Heart right ventricle (tissue), 16 donors: Measurements from ENCODE around the gene TSPAN18. TPM values are rescaled to one million over a fixed set of nuclear protein-coding genes. Genes with fewer than 3 reads are reported as not detected.

ENCODE experiments used
- ATAC-seq, 8 donors: fragments of 200-7000 bp; cut with Tn5 transposase; one replicate each; pipeline ENCODE4 v1.9.1; 2020; ENCODE audit warnings: mild to moderate bottlenecking in 8 of 8, moderate library complexity in 8 of 8, moderate number of reproducible peaks in 1 of 8
- DNase-seq, 2 donors: peaks; one replicate each; pipeline ENCODE4 v3.0.0-alpha.2; 2020
- H3K27ac ChIP-seq, 10 donors: fragments of 200-600 bp; sonication (generic) in 2 of 10; one replicate each; pipeline versions ENCODE4 v1.5.0 to v1.8.0; 2020 to 2022; ENCODE audit warnings: mild to moderate bottlenecking in 3 of 10
- H3K27me3 ChIP-seq, 7 donors: fragments of 200-600 bp; one replicate each; pipeline ENCODE4 v1.8.0; 2021 to 2022; ENCODE audit warnings: mild to moderate bottlenecking in 2 of 7
- H3K36me3 ChIP-seq, 9 donors: fragments of 200-600 bp; sonication (generic) in 1 of 9; one replicate each; pipeline versions ENCODE4 v1.5.0 to v1.8.0; 2020 to 2022; ENCODE audit warnings: mild to moderate bottlenecking in 2 of 9
- H3K4me1 ChIP-seq, 9 donors: fragments of 200-600 bp; sonication (generic) in 1 of 9; one replicate each; pipeline versions ENCODE4 v1.5.0 to v1.8.0; 2020 to 2022; ENCODE audit warnings: mild to moderate bottlenecking in 4 of 9
- H3K4me3 ChIP-seq, 10 donors: fragments of 200-600 bp; sonication (generic) in 2 of 10; one replicate each; pipeline versions ENCODE4 v1.5.0 to v1.8.0; 2020 to 2022; ENCODE audit warnings: mild to moderate bottlenecking in 7 of 10, moderate library complexity in 2 of 10
- H3K9me3 ChIP-seq, 11 donors: fragments of 200-600 bp in 10 of 11; sonication (generic) in 2 of 11; one replicate each; pipeline versions ENCODE4 v1.5.0 to v1.8.0; 2013 to 2022; ENCODE audit warnings: mild to moderate bottlenecking in 2 of 11, control low read depth in 1 of 11, moderate library complexity in 1 of 11
- CTCF ChIP-seq, 9 donors: fragments of 200-600 bp; sonication (generic) in 2 of 9; IDR thresholded peaks; one replicate each; pipeline versions ENCODE4 v1.5.0 to v1.8.0; 2021 to 2022; ENCODE audit warnings: antibody characterized with exemption in 9 of 9, mild to moderate bottlenecking in 5 of 9, moderate library complexity in 1 of 9
- WGBS, 2 donors: extraction: QIAGEN DNeasy Blood & Tissue Kit; methylation state at CpG; one replicate each; pipeline ENCODE4 v1.1.7; 2013; ENCODE audit warnings: inconsistent platforms in 1 of 2; 5-methylcytosine and 5-hydroxymethylcytosine counted together
- intact Hi-C, 10 donors: fragments of 100-400 bp; cut with DNase I; formaldehyde crosslinking; loops; one replicate each; pipeline versions ENCODE4 v1.11.1 to v1.14.2; 2022
- polyA plus RNA-seq, 2 donors: library from polyadenylated mRNA; stranded (reverse); fragments of 200-250 nt; gene quantifications; one replicate each; pipeline ENCODE4 v1.2.3, GENCODE V29; 2013
- total RNA-seq, 10 donors: library from RNA; stranded (reverse); fragmentation: NEBNext Ultra II Directional in 3 of 10; extraction: Animal tissue kit (Norgen Biotek cat#: 25700) in 3 of 10; gene quantifications; one replicate each; pipeline versions ENCODE4 v1.2.1 to v1.2.4, GENCODE V29; 2021 to 2023
- donor health status: Arrhythmogenic right ventricular cardiomyopathy.
- donor health status: ischemic (EF 13 %, LVEDD 7.1; RV severe dilation, severe dysfunction).
- donor health status: healthy with polysubstance abuse.
- donor health status: DM: no; HTN: yes; CAD: no.
- donor health status: DM: no; HTN: no; CAD: no.
- donor health status: ischemic (EF 25% LVEDD 6.9; RV normal size, moderate dysfunction).
- donor health status: ischemic (EF 25% LVEDD 5.7; RV mildly dilated, moderate dysfunction).
- donor health status: healthy.
- donor health status: DM: yes; HTN: yes; CAD: no.
- donor health status: Ischemic cardiomyopathy.
- donor health status: ischemic (EF 35%, LVEDD 5.7; RV mildly dilated, moderate dysfunction).
- donor health status: nonischemic (EF 11% LVEDD 7.7; RV severe dilation, severe dysfunction).
- donor health status: DM: yes; HTN: yes; CAD: no.
- donor health status: PGD.
- donor health status: ischemic (EF 29% LVEDD 5.4; RV normal size, mild dysfunction).
- donor health status: nonischemic (EF 23%, LVEDD 6.1; RV moderate dilation, normal function).

TSPAN18 gene
- total and polyA plus RNA-seq, 12 donors = 37.7 to 140 (median 92.9) TPM

- Histone ChIP-seq H3K4me1 (peaks cover 0 to 58% (median 30%) of the 10 kb centered on the region in 9 donors), H3K9me3 (no peaks in the 10 kb centered on the region), H3K36me3 (no peaks in the 10 kb centered on the region), H3K4me3 (no peak overlapping the region), H3K27ac (peak overlapping the region in 6 of 10 donors; percentile 19 to 81 (median 43)), H3K27me3 (peaks cover 0 to 4% (median 0%) of the 10 kb centered on the region in 7 donors)
- intact Hi-C loops = loop anchor here in 5 of 10 donors (5.0 to 10.0 kb wide), 3 partner anchors 68 to 93 kb away; no protein-coding TSS in a partner anchor
- no peak for TF ChIP-seq CTCF (IDR thresholded peaks at IDR 0.05)
- WGBS, 2 donors = 76 to 82% methylated on average over 12 of the region's 12 CpGs
- ATAC-seq (no peak), DNase-seq (no peak)
These were observed 227.5 kb downstream of the TSPAN18 start for GRCh38 chr11:44954051-44954906.

DNA sequence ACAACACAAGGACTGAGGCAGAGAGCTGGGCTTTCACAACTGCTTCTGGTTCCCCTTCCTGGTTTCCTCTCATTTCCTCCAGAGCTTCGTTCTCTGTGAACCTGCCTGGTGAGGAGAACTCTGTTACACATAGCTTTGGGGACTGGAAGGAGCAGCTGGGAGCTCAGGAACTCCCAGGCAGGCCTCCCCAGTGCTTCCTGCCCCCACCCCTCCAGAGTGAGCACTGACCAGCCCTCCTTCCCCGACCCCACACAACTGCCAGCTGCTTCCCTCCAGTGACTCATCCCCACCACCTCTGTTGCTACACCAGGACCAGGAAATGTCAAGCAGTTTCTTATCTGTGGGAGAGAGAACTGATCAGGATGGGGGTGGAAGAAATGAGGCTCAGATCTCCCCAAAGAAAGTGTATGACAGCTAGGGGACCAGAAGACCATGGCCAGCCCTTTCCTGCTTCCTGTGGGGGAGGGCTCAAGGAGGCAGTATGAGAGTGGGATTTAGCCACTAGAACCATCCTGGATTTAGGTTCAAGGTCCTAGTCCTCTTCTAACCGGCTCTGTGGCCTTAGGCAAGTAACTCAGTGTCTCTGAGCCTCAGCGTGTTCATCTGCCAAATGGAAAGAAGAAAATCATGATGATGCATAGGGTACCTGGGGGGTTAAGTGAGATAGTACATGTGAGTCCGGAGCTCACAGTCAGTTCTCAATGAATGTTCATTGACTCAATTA, 228.4 kb downstream of the TSPAN18 start:
- Histone ChIP-seq H3K27ac (peak overlapping the region in 6 of 10 donors; percentile 19 to 81 (median 43)), H3K4me1 (peaks cover 0 to 52% (median 30%) of the 10 kb centered on the region in 9 donors), H3K9me3 (no peaks in the 10 kb centered on the region), H3K4me3 (no peak overlapping the region), H3K27me3 (peaks cover 0 to 4% (median 0%) of the 10 kb centered on the region in 7 donors), H3K36me3 (no peaks in the 10 kb centered on the region)
- peak; percentile 26 to 83 (median 54) for ATAC-seq
- intact Hi-C loops = loop anchor here in 1 of 10 donors (10.0 kb wide), 1 partner anchor 70 kb away; no protein-coding TSS in a partner anchor
- TF ChIP-seq CTCF (IDR thresholded peaks at IDR 0.05) = no peak
- peak; percentile 44 to 70 for DNase-seq
- WGBS, 2 donors = 64 to 66% methylated on average over 5 of the region's 5 CpGs

GRCh38 chr11:44957040-44957515, 230.3 kb downstream of the TSPAN18 start:
- Histone ChIP-seq H3K27me3 (peaks cover 0 to 4% (median 0%) of the 10 kb centered on the region in 7 donors), H3K9me3 (no peaks in the 10 kb centered on the region), H3K27ac (no peak overlapping the region), H3K4me3 (peak overlapping the region in 4 of 10 donors; percentile 1 to 27 (median 18)), H3K36me3 (no peaks in the 10 kb centered on the region), H3K4me1 (peaks cover 0 to 45% (median 27%) of the 10 kb centered on the region in 9 donors)
- WGBS, 2 donors = 16 to 22% methylated on average over 34 to 35 of the region's 35 CpGs
- intact Hi-C loops = loop anchor here in 1 of 10 donors (10.0 kb wide), 1 partner anchor 68 kb away; no protein-coding TSS in a partner anchor
- peak in 2 of 8 donors; percentile 12 to 22 for ATAC-seq
- no peak for TF ChIP-seq CTCF (IDR thresholded peaks at IDR 0.05)
- no peak for DNase-seq
